ENCODE data around the gene TMEFF1.

GRCh38 chr9:100466829-100467221 is 6.1 kb upstream of the TMEFF1 start:
- TF ChIP-seq CTCF (IDR thresholded peaks at IDR 0.05) (no peak), POLR2A (IDR thresholded peaks at IDR 0.05; ENCODE audit: low read depth) (no peak)
